ENCODE results near the gene SNCG.
"Not testable (repeated sequence)": the region's sequence is repeated elsewhere in the genome, so short reads cannot be mapped to it uniquely, and the experiment has no call there.

Gene SNCG

GRCh38 chr10:86961481-86962091 is 3.2 kb downstream of the SNCG start:
- no peak for DNase-seq

- no peak for DNase-seq
Measured at GRCh38 chr10:86962136-86962980, 4.0 kb downstream of the SNCG start.

- DNase-seq: no peak
Measured at GRCh38 chr10:86962981-86963310, 4.5 kb downstream of the SNCG start.

- DNase-seq: no peak
Measured at GRCh38 chr10:86963341-86963919, 5.0 kb downstream of the SNCG start.

- DNase-seq: no peak
Measured at GRCh38 chr10:86964061-86964846, 5.9 kb downstream of the SNCG start.

- DNase-seq: no peak
Measured at GRCh38 chr10:86964847-86965190, 6.4 kb downstream of the SNCG start.

- no peak for DNase-seq
Measured at GRCh38 chr10:86965986-86966654, 7.7 kb downstream of the SNCG start.

- DNase-seq: no peak
Measured at GRCh38 chr10:86967481-86967941, 9.1 kb downstream of the SNCG start.

- DNase-seq: peak in 1 of 4 experiments; percentile 17
Measured at GRCh38 chr10:86968271-86968993, 10.0 kb downstream of the SNCG start, which contains the start of gene ADIRF. ADIRF (plus strand) TSS chr10:86968482; CDS start chr10:86968545, 63 bp downstream.

- no peak for DNase-seq
Measured at GRCh38 chr10:86968994-86969355, 10.6 kb downstream of the SNCG start.

GRCh38 chr10:86969421-86970041 is 11.1 kb downstream of the SNCG start:
- no peak for DNase-seq

GRCh38 chr10:86970162-86970981 is 12.0 kb downstream of the SNCG start:
- no peak for DNase-seq

GRCh38 chr10:86970982-86971231 is 12.5 kb downstream of the SNCG start:
- DNase-seq: no peak

GRCh38 chr10:86971232-86971991 is 13.0 kb downstream of the SNCG start:
- peak; percentile 64 to 93 (median 78) for DNase-seq

GRCh38 chr10:86972613-86973380 is 14.4 kb downstream of the SNCG start:
- no peak for DNase-seq

GRCh38 chr10:86974484-86974883 is 16.1 kb downstream of the SNCG start:
- DNase-seq: no peak

- no peak for DNase-seq
Measured at GRCh38 chr10:86976362-86977056, 18.1 kb downstream of the SNCG start.

- not testable (repeated sequence) for DNase-seq
Measured at GRCh38 chr10:86978457-86978856, 20.1 kb downstream of the SNCG start.
